GM19351 (cell line): ENCODE measurements around the gene SYNDIG1.

Source experiments
- ATAC-seq: cut with Tn5 transposase; IDR thresholded peaks from one replicate; pipeline ENCODE4 v1.9.1; 2021; ENCODE audit warnings: mild to moderate bottlenecking, moderate library complexity; ENCODE audit not compliant: unreplicated experiment

The SYNDIG1 gene

GRCh38 chr20:24469116-24469893 is at the start of gene SYNDIG1:
SYNDIG1 (plus strand) TSS chr20:24469629; CDS start chr20:24543098, 73,469 bp downstream.
- no peak for ATAC-seq

DNA sequence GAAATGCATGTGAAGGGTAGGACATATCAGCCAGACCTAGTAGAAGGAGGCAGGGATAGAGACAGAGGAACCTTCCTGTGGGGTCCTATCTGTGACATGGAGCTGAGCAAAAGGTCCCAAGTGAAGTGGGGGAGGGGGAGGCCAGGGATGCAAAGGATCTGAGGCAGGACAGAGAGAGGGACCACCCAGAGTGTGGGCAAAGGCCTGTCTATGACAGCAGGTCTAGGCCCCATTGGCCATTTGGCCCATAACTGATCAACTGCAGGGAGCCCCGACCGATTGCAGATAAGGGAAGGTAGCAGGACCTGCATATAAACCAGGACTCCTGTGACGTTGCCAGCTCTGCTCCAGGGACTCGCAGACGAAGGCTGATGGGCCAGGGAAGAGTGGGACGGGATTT is 49.6 kb upstream of the SYNDIG1 start:
- no peak for ATAC-seq

DNA sequence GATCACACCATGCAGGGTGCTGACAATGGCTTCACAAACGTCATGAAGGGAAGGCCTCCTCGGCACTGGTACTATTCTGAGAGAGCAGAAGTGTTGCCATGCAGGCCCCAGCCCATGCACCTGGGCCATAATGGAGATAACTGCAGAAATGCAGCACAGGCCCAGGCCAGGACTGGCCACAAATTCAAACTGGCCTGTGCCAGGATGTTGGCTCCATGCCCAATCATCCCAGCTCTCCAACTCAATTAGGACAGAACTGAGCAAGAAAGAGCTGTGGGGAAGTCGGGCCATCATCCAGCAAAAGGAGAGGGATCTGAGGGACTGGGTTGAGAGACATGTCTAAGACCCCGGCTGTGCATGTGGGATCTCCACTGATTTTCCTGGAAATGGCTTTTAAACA is 48.9 kb upstream of the SYNDIG1 start:
- ATAC-seq = no peak

GRCh38 chr20:24421071-24421470 is 48.4 kb upstream of the SYNDIG1 start:
- no peak for ATAC-seq

- ATAC-seq = no peak
Observed at GRCh38 chr20:24422091-24422760, 47.2 kb upstream of the SYNDIG1 start.

- ATAC-seq = no peak
Observed at GRCh38 chr20:24423390-24424313, 45.8 kb upstream of the SYNDIG1 start.

GRCh38 chr20:24425523-24426135 is 43.8 kb upstream of the SYNDIG1 start:
- ATAC-seq = no peak

- no peak for ATAC-seq
Observed at GRCh38 chr20:24431279-24432045, 38.0 kb upstream of the SYNDIG1 start.

DNA sequence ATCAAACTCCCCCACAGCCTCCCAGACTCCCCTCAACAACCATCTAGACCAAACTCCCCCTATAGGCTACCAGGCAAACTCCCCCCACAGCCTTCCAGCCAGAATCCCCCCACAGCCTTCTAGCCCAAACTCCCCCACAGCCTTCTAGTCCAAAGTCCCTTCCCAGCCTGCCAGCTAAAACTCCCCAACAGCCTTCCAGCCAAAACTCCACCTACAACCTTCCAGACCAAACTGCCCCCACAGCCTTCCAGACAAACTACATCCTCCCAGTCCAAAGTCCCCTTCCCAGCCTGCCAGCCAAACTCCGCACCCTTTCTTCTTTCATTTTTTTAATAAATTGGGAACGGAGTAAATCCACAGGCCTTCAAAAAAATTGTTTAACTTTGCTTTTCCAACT is 37.4 kb upstream of the SYNDIG1 start:
- no peak for ATAC-seq

DNA sequence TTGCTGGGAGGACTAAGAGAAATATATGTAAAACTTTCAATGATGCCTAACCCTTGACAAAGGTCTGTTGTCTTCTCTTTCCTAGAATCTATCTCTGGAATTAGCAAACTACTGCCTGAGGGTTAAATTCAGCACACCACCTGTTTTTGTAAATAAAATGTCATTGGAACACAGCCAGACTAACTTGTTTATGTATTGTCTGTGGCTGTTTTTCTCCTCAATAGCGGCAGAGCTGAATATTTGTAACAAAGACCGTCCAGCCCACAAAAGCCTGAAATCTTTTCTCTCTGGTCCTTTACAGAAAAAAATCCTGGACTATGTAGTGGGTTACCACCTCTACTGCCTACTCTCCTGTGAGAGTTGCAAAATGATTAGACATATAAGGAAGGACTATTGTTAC is 33.3 kb upstream of the SYNDIG1 start:
- ATAC-seq = no peak

DNA sequence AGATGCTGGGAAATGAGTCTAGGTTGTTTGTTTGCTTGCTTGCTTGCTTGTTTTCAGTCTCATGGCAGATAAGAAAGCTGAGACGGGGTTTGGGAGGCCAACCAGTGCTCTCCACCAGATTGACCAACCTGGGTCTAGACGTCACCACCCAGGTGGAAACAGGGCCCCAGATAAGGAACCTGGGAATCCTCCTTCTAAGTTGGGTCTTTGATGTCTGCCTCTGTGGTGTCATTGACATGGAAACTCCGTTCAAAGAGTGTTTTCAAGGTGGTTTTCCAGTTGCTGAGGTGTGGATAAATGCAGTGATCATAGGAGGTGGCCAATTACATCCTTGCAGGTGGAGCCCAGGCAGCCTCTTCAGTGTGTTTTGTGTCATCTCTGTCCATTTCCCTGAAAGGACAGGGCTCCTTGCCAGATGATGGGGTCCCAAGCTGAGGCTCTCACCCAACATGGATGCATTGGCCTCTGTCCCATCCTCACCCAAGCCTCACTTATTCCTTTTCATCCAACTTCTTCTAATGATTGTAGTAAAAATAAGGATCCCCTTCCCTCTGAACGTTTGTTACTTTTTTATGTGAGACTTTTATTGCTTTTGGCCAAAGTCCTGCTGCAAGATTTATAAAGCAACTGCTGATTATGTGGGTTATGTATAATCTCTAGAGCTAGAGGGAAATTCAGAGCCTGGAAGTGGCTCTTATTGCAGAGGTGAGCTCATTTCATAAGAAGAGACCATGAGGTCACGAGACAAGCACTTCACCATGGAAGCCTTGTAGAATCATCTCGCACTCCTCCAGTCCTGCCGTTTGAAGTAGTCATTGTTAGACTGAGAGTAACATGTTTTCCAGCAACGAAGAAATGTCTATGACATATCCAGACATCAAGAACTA is 32.0 kb upstream of the SYNDIG1 start:
- ATAC-seq = no peak

DNA sequence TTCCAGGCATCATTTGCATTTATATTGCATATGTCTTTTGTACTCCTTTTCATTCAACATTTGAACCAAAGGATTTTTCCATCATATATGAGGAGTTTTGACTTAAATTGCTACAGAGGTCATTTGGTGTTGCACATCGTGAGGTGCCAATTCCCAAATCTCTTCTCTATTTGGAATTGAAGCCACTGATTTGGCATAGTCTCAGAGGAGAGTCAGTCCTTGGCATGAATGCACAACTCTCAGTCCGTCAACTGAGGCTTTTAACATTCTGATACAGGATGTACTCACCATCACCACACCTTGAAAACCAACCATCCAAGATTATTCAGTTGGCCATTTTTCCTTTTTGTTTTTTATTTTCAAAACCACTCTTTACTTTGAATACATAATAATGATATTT is 31.1 kb upstream of the SYNDIG1 start:
- ATAC-seq = no peak

DNA sequence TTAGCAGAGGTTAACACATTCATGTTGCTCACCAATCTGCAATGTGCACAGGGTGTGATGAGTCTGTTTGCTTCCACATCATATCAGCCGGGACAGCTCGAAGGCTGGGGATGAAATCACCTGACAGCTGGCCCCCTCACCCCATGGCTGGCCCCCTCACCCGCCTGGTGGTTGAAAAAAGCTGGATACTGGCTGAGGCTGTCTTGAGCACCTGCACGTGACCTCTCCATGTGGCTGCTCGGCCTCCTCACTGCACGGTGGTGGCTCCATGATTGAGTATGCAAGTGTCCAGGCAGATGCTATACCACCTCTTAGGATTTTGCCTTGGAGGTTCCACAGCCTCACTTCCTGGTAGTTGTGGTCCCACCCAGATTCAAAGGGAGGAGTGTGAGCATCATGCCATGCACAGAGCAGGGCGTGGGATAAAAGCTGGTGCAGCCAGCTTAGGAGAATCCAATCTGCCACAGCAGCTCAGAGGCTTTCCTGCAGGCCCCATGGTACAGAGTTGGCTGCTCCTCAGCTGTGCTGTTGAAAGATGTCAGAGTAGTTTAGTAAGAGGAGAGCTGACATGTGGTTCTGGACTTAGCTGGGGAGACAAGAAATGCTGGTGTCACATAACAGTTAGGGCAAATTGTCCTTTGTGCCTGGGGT is 29.6 kb upstream of the SYNDIG1 start:
- no peak for ATAC-seq

DNA sequence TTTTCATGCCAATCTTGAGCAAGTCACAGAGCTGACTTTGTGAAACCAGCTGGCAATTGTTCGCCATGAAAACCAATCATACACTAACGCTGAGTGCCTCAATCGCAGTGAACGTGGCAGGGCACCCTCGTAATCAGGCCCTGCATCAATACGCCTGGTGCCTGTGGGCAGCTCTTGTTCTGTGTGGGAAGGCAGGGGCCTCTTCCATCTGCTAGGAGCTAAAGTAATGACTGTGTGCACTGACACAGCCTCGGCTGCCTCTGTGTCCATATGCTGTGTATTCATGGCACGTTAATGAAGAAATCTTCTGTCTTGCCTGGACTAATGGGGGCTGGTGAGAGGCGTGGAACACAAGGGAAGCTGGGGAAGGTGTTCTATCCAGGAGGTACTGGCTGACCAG is 27.8 kb upstream of the SYNDIG1 start:
- ATAC-seq = no peak

DNA sequence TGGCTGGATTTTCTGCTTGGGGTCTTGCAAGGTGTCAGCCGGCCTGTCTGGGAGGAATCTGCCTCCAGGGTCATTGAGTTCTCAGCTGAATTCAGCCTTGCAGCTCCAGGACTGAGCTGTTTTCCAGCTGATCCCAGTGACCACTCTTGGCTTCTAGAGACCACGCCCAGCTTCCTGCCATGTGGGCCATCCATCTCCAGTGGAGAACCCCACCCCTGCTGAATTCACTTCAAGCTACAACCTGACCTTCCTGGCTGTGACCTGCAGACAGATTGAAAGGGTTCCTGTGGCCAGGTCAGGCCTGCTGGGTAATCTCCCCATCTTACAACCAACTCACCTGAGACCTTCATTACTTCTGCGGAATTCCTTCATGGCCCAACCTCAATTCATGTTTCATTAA is 26.5 kb upstream of the SYNDIG1 start:
- ATAC-seq = no peak

DNA sequence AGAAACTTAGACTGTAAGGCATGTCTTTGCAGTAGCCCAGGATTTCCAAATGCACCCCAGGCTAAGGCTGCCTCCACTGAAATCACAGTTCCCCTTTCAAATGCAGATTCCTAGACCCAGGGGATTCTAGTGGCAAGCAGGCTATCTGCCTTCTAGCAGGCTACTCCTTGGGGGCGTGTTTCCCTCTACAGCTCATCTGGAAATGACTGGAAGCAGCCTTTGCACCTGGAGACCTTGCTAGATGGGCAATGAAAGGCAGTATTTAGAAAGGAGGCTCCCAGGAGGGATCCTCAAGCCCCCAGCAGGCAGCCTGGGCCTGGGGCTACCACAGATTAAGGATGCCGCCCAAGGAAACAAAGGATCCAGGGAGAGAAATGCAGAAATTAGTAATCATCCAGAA is 26.0 kb upstream of the SYNDIG1 start:
- no peak for ATAC-seq

DNA sequence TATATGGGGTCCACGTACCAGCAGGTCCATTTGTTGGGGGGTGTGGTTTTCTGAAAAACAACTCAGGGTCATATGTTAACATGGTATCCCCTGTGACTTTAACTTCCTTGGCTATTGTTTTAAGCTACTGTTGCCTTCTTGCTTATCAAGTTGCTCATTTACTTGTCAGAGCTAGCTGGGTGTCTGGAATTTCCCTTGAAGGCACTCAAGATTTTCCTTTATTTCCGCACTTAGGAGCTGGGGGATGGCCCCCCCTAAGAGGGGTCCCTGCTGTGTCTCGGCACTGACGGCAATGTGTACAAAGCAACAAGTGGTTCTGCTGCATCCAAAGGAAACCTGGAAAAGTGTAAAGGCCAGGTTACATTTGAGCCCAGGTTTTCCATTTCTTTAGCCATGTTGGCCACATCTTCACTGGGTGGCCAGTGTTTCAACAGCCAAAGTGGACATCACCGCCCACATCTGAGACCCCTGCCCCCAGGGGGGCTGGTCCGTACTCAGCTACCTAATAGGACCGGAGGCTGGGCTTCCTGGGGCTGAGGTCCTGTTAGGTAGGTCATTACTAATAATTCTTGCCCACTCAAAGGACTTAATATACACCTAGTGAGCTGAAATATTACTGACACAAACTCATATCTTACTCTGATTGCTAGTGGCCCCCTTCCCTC is 24.8 kb upstream of the SYNDIG1 start:
- ATAC-seq = no peak

GRCh38 chr20:24445510-24446170 is 23.8 kb upstream of the SYNDIG1 start:
- no peak for ATAC-seq
